Stimulated activated CD8-positive, alpha-beta memory T cell treated with anti-CD3 and anti-CD28 coated beads, Interleukin-12 subunit alpha, Interleukin-12 subunit beta, amount 100 ng/mL, for 24 hours (primary cell): ENCODE measurements around the gene ODF2L.

ENCODE experiments used
- DNase-seq: peaks from one replicate; pipeline ENCODE4 v3.0.0-alpha.2; 2020; ENCODE audit errors: extremely low read depth

Gene ODF2L

DNA sequence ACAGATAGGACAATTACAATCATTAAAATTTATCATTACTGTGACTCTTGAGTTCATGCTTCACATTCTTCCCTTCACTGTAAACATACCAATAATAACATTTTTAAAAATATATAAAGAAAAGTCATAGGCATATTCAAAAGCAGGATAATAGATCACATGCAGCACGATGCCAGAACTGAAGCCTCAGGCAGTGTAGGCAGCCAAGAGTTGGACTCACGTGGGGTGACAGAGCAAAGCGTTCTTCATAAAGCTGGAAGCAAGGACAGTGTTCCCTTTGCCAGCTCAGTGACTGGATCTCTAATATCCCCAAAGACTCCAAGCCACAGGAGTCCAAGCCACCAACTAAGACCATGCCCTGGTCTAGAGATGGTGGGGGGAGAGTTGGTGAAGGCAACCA lies 77.7 kb downstream of the ODF2L start:
- no peak for DNase-seq

DNA sequence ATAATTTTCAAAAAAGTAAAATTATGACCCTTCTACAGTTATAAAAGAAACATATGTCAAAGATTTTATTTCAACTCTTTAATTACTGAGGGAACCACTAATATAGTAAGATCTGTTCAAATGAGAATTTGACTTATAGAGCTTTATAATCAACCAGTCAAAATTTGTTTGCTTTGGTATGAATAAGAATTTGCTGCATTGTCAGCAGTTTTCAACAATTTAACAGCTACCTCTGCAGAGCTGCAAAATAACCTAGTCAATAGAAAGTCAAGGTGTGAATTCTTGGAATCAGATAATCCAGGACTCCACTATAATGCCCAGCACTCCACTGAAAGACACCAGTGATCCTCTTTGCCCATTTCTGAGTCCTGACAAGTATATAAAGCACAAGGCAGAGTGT lies 78.2 kb downstream of the ODF2L start:
- no peak for DNase-seq

GRCh38 chr1:86305731-86306130 lies 90.4 kb downstream of the ODF2L start:
- DNase-seq: no peak

DNA sequence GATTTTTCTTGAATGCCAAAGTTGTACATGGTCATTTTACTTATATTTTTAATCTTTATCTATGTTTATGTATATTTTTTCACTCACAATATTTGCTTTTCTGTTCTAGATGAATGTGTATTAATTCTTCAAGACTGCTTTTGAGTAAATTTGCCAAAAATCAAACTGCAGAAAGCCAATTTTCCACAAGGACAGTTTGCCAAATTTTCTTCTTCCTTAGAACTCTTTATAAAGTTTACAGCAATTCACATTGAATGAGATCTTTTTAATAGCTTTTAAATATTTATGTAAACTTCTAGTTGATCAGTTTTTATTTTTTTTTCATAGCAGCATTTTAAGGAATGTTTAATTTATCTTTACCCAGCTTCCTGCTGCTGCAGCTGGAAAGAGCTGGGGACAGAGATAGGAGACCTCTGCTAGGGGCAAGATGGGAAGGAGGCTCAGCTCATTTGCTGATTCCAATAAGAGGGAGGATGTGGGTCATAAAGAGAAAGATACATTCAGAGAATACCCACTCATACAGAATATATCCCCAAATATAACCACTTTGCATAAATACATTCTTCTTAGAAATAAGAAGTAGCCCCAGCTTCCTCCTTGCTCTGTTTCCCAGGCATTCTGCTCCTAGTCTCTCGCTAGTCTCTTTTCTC lies 93.0 kb downstream of the ODF2L start:
- DNase-seq: no peak
